Stimulated activated CD8-positive, alpha-beta memory T cell treated with anti-CD3 and anti-CD28 coated beads, Interleukin-4, amount 100 ng/mL, for 1 hour (primary cell): Measurements from ENCODE around the gene HMGN4.
A peak's percentile ranks its signal among the peaks of the same experiment; 100 is the strongest.
"Not testable (repeated sequence)": the region's sequence is repeated elsewhere in the genome, so short reads cannot be mapped to it uniquely, and the experiment has no call there.

Experiments
- DNase-seq, 2 donors: peaks; one replicate each; pipeline ENCODE4 v3.0.0-alpha.2; 2020; ENCODE audit warnings: low read depth in 2 of 2, low spot score in 1 of 2

HMGN4 gene

GRCh38 chr6:26537846-26538571 lies at the start of gene HMGN4:
Gene HMGN4, plus strand, starts transcription at chr6:26538366. Its CDS starts 6,841 bp downstream, at chr6:26545207.
- peak in 1 of 2 donors; percentile 62 for DNase-seq

- DNase-seq, result no peak
Measured at GRCh38 chr6:26489996-26490964, 47.9 kb upstream of the HMGN4 start.

- DNase-seq, result no peak
Measured at GRCh38 chr6:26491604-26492003, 46.6 kb upstream of the HMGN4 start.

- no peak for DNase-seq
Measured at GRCh38 chr6:26493258-26493657, 44.9 kb upstream of the HMGN4 start.

GRCh38 chr6:26494117-26494516 lies 44.0 kb upstream of the HMGN4 start:
- no peak for DNase-seq

- DNase-seq, result no peak
Measured at GRCh38 chr6:26495281-26495680, 42.9 kb upstream of the HMGN4 start.

GRCh38 chr6:26497610-26498009 lies 40.6 kb upstream of the HMGN4 start:
- no peak for DNase-seq

GRCh38 chr6:26500102-26500501 lies 38.1 kb upstream of the HMGN4 start, which contains the start of gene BTN1A1:
Gene BTN1A1, plus strand, starts transcription at chr6:26500303. Its CDS starts 984 bp downstream, at chr6:26501287.
- no peak for DNase-seq

GRCh38 chr6:26501482-26501986 lies 36.6 kb upstream of the HMGN4 start:
- no peak for DNase-seq

- no peak for DNase-seq
Measured at GRCh38 chr6:26502165-26502564, 36.0 kb upstream of the HMGN4 start.

GRCh38 chr6:26502626-26503025 lies 35.5 kb upstream of the HMGN4 start:
- DNase-seq, result no peak

GRCh38 chr6:26507658-26508057 lies 30.5 kb upstream of the HMGN4 start:
- DNase-seq, result no peak

- not testable (repeated sequence) for DNase-seq
Measured at GRCh38 chr6:26511033-26511432, 27.1 kb upstream of the HMGN4 start.

GRCh38 chr6:26514984-26515383 lies 23.2 kb upstream of the HMGN4 start:
- DNase-seq, result no peak

- DNase-seq, result no peak
Measured at GRCh38 chr6:26516481-26517427, 21.4 kb upstream of the HMGN4 start.

GRCh38 chr6:26519359-26519758 lies 18.8 kb upstream of the HMGN4 start:
- no peak for DNase-seq

- no peak for DNase-seq
Measured at GRCh38 chr6:26520237-26520849, 17.8 kb upstream of the HMGN4 start.

GRCh38 chr6:26520850-26521599 lies 17.1 kb upstream of the HMGN4 start:
- DNase-seq, result peak; percentile 73 to 76

- peak; percentile 42 to 43 for DNase-seq
Measured at GRCh38 chr6:26521600-26522391, 16.4 kb upstream of the HMGN4 start.
